DMS 273 (cell line): ENCODE results near the gene TSGA10.

ENCODE experiments used
- DNase-seq: peaks from one replicate; lab custom pipeline; 2025; ENCODE audit not compliant: unreplicated experiment; lab: John Stamatoyannopoulos, UW

Gene TSGA10

GRCh38 chr2:98948956-98949739 lies 205.6 kb downstream of the TSGA10 start:
- peak; percentile 29 for DNase-seq

GRCh38 chr2:98947554-98947953 lies 207.2 kb downstream of the TSGA10 start:
- DNase-seq: no peak
